Posterior vena cava (tissue), 2 donors: Measurements from ENCODE around the gene HSPA12B. TPM values are rescaled to one million over a fixed set of nuclear protein-coding genes. Genes with fewer than 3 reads are reported as not detected.

Experiments used
- DNase-seq: peaks from one replicate; pipeline ENCODE4 v3.0.0-alpha.2; 2020; ENCODE audit warnings: low spot score
- intact Hi-C, 2 donors: fragments of 100-400 bp; cut with DNase I; formaldehyde crosslinking; loops; one replicate each; pipeline versions ENCODE4 v1.14.1 to v1.14.2; 2022 to 2023
- long read RNA-seq, 2 donors: library from polyadenylated mRNA; unstranded; transcript quantifications; one replicate each; pipeline ENCODE4 v2.0.0, GENCODE V29; 2020 to 2021
- total RNA-seq, 2 donors: library from RNA; stranded (reverse); fragmentation: NEBNext Ultra II Directional; extraction: Animal tissue kit (Norgen Biotek cat#: 25700); gene quantifications; one replicate each; pipeline ENCODE4 v1.2.1, GENCODE V29; 2021
- donor health status: DM: yes; HTN: yes; CAD: no.
- donor health status: DM: yes; HTN: yes; CAD: no.

The HSPA12B gene, protein sequence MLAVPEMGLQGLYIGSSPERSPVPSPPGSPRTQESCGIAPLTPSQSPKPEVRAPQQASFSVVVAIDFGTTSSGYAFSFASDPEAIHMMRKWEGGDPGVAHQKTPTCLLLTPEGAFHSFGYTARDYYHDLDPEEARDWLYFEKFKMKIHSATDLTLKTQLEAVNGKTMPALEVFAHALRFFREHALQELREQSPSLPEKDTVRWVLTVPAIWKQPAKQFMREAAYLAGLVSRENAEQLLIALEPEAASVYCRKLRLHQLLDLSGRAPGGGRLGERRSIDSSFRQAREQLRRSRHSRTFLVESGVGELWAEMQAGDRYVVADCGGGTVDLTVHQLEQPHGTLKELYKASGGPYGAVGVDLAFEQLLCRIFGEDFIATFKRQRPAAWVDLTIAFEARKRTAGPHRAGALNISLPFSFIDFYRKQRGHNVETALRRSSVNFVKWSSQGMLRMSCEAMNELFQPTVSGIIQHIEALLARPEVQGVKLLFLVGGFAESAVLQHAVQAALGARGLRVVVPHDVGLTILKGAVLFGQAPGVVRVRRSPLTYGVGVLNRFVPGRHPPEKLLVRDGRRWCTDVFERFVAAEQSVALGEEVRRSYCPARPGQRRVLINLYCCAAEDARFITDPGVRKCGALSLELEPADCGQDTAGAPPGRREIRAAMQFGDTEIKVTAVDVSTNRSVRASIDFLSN
- total RNA-seq: 10 to 100 TPM; 18.0 to 18.5 TPM
- long read RNA-seq, donor 1, transcript HSPA12B-201 (13 exons, 3,151 nt): major isoform, 14 of 31 reads
- long read RNA-seq, donor 1, partial matches to known transcripts: 14 of 31 reads
- long read RNA-seq, donor 1, other reads (novel, unspliced or antisense): 3 of 31 reads
- long read RNA-seq, donor 2, transcript HSPA12B-201 (13 exons, 3,151 nt): major isoform, 23 of 51 reads
- long read RNA-seq, donor 2, partial matches to known transcripts: 22 of 51 reads
- long read RNA-seq, donor 2, other reads (novel, unspliced or antisense): 2 of 51 reads

GRCh38 chr20:3732327-3733118 lies at the start of gene HSPA12B:
Gene HSPA12B, plus strand, starts transcription at chr20:3732685. Its CDS starts 5,990 bp downstream, at chr20:3738675.
- intact Hi-C loops: no loop called here
- DNase-seq: no peak

DNA sequence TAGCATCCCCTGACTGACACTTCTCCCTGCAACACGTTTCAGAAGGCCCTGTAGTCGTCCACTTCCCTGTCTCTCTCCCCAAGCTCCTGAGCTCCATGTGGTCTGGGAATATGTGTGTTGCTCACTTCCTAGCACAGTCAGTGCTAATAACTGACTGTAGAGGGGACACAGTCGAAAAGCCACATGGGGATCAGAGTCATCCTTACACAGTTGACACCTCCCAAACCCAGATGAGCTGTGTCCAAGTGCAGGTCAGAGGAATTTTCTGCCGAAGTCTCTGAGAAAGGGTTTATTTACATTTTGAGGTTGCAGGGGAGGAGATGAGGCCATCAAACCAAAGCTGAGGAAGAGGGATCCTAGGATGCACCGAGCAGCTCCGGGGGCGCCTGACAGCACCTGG lies 47.1 kb upstream of the HSPA12B start:
- no peak for DNase-seq
- intact Hi-C loops: no loop called here

DNA sequence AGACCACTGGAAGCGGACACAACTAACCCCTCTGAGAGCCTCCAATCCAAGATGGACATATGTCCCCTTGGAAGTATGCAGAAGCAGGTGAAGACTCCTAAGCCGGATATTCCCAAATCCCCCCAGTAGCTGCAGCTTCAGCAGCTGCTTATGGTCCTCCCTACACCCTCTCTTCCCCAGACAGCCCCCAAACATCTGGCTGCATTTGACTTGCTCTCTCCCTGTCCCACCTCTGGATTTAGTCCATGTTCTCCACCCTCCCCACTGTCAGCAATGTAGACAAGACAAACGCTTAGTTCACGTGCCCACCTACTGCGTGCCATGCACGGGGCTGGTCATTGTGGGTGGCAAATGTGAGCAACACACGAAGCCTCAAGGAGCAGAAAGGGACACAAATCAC lies 46.1 kb upstream of the HSPA12B start:
- intact Hi-C loops: no loop called here

DNA sequence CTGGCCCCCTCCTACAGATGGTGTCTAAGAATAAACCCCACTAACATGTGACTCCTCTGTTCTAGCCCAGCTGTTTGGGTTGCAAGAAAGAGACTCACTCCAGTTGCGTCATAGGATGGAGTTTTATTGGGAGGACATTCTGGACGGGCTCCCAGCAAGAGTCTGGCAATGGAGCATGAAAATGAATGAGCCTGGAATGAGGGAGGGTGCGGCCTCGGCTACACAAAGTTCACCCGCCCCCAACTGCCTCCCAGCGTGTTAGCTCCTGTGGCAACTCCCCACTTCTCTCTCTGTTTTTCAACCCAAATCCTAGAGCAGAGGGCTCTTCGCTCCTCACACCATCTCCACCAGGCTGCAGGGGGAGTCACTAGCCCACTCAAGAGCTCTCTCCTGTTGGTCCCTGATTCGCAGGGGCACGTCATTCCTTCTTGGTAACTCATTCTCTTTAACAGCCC lies 45.6 kb upstream of the HSPA12B start:
- peak; percentile 93 for DNase-seq
- intact Hi-C loops: no loop called here

More for the DNA sequence above, 46.1 kb upstream of the HSPA12B start:
- no peak for DNase-seq

GRCh38 chr20:3687655-3688054 lies 44.8 kb upstream of the HSPA12B start:
- intact Hi-C loops: no loop called here
- no peak for DNase-seq

DNA sequence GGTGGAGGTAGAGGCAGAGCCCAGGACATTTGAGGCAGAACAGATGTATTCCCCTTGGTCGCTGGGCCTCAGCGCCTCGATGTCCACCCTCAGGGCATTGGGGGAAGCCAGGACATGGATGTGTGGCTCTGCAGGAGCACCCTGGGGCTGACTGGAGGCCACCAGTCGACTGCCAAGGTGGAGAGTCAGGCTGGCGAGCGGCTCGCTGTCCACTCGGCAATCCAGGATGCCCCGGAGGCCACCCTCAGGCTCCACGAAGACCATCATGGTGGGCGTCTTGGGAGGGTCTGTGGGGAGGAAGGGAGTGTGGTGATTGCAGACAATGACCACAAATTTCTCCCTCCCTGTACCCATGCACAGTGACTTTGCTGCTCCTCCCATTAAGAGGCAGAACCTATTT lies 42.5 kb upstream of the HSPA12B start:
- DNase-seq: no peak
- intact Hi-C loops: no loop called here

DNA sequence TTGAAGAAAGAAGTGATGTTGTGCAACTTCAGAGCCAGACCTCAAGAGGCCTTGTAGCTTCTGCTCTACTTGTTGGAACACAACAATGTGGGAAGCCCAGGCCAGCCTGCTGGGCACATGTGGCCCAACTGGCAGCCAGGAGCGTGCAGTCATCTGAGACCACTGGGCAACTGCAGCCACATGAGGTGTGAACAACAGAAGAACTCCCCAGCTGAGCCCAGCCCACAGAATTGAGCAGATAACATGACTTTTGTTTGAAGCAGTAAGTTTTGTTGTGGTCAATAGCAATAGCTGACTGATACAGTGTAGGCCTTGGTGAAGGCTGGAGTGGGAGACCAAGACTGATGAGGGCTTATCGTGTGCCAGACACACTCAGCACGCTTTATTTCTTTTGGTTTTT lies 42.1 kb upstream of the HSPA12B start:
- intact Hi-C loops: no loop called here
- DNase-seq: no peak

GRCh38 chr20:3691306-3691705 lies 41.2 kb upstream of the HSPA12B start:
- DNase-seq: no peak
- intact Hi-C loops: no loop called here

GRCh38 chr20:3691897-3692296 lies 40.6 kb upstream of the HSPA12B start:
- no peak for DNase-seq
- intact Hi-C loops: no loop called here

GRCh38 chr20:3692706-3693294 lies 39.7 kb upstream of the HSPA12B start:
- intact Hi-C loops: no loop called here
- no peak for DNase-seq

GRCh38 chr20:3693376-3693775 lies 39.1 kb upstream of the HSPA12B start:
- DNase-seq: no peak
- intact Hi-C loops: no loop called here

- intact Hi-C loops: no loop called here
- DNase-seq: no peak
Measured at GRCh38 chr20:3694864-3695263, 37.6 kb upstream of the HSPA12B start.

GRCh38 chr20:3696200-3696599 lies 36.3 kb upstream of the HSPA12B start:
- DNase-seq: no peak
- intact Hi-C loops: no loop called here

DNA sequence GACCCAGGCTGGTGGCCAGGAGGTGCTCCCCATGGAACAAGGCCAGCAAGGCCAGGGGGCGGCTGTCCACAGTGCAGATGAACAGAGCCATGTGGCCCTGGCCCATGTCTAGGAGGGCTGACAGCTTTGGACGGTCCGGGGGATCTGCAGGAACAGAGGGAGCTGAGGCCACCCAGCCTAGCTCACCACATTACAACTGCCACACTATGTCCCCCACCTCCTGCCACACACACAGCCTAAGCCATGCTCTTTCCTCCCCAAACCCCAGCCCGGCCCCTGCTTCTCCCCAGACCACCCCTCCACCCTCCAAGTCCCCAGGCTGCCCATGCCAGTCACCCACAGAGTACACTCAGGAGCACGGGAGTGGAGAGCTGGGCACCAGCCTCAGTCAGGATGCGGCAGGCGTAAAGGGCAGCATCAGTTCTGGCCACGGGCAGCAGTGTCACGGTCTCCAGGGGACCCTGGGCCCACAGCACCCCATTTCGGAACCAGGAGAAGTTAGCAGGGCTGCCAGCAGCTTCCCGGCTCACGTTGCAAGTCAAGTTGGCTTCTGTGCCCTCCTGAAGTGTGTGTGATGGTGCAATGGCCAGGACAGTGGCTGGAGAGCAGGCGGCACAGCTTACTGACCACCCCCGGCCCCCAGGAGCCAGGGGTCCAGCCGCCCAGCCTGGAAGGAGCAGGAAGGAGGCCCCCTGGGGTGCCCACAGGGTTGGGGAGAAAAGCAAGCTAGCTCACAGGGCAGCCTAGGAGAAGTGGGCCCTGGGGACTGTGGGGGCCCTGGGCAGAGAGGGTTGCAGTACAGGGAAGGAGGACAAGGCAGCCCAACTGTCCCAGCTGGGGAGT lies 35.5 kb upstream of the HSPA12B start:
- no peak for DNase-seq
- intact Hi-C loops: no loop called here

DNA sequence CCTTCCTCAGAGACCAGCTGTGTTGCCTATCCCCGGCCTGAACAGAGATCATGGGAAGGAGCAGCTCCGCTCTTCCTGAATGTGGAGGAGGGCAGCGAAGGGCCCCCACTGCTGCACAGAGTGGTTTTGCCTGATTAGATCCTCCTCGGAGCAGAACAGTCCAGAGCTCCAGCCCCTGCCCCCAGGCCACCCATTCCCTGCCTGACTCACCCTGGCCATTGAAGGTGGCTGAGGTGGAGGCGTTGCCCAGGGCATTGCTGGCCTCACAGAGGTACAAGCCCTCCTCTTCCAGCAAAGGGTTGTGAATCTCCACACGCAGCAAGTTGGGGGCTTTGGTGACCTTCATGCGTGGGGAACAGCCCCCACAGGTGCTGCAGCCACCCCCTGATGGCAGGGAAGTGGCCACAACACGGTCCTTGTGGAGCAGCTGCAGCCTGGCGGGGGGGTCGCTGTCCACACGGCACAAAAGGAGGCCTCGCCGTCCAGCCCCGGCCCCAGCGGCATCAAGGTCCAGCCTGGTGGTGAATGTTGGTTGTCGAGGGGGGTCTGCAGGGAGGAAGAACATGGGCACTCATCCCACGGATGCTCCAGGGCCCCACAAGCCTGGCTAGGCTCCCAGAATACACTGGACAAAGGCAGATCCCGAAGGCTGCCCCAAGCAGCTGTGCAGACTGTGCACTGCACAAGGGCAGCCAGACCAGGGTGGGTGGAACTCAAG lies 34.7 kb upstream of the HSPA12B start:
- intact Hi-C loops: no loop called here
- no peak for DNase-seq

- intact Hi-C loops: no loop called here
- DNase-seq: no peak
Measured at GRCh38 chr20:3698591-3699001, 33.9 kb upstream of the HSPA12B start.

- DNase-seq: no peak
- intact Hi-C loops: no loop called here
Measured at GRCh38 chr20:3699037-3699436, 33.4 kb upstream of the HSPA12B start.
